ENCODE data around the gene ZNF77.

- TF ChIP-seq CTCF (IDR thresholded peaks at IDR 0.05) = no peak
- no peak for TF ChIP-seq EP300 (IDR thresholded peaks at IDR 0.05)
- no peak for TF ChIP-seq POLR2A (IDR thresholded peaks at IDR 0.05)
Measured at GRCh38 chr19:2963122-2963521, 18.4 kb upstream of the ZNF77 start.

Measured in tibial nerve (tissue), 4 donors.